Adrenal gland (tissue), 12 donors: Measurements from ENCODE around the gene BAK1. TPM values are rescaled to one million over a fixed set of nuclear protein-coding genes. Genes with fewer than 3 reads are reported as not detected.

Experiments used
- DNase-seq, 7 donors: peaks; one replicate each; pipeline ENCODE4 v3.0.0-alpha.2; 2019 to 2020
- H3K27ac ChIP-seq, 5 donors: fragments of 200-600 bp; sonication (generic) in 4 of 5; 1 replicate in 3 of 5; 2 replicates in 2 of 5; pipeline versions ENCODE4 v1.5.1 to v1.8.0; 2016 to 2020; ENCODE audit warnings: mild to moderate bottlenecking in 1 of 5
- H3K27me3 ChIP-seq: fragments of 200-600 bp; 2 replicates; pipeline ENCODE4 v1.8.0; 2021
- H3K36me3 ChIP-seq, 2 donors: fragments of 200-600 bp; replicated peaks in 1 of 2; 1 replicate in 1 of 2; 2 replicates in 1 of 2; pipeline versions ENCODE4 v1.5.1 to v1.8.0; 2018 to 2022
- H3K4me1 ChIP-seq, 2 donors: fragments of 200-600 bp; replicated peaks in 1 of 2; 1 replicate in 1 of 2; 2 replicates in 1 of 2; pipeline versions ENCODE4 v1.5.1 to v1.8.0; 2018 to 2021
- H3K4me3 ChIP-seq, 4 donors: fragments of 200-600 bp; sonication (generic) in 3 of 4; one replicate each; pipeline ENCODE4 v1.5.1; 2016 to 2018
- H3K9me3 ChIP-seq, 3 donors: fragments of 200-600 bp; sonication (generic) in 1 of 3; replicated peaks in 1 of 3; 1 replicate in 2 of 3; 2 replicates in 1 of 3; pipeline versions ENCODE4 v1.5.1 to v1.8.0; 2016 to 2021
- CTCF ChIP-seq, 6 experiments: fragments of 450-650 bp in 4 of 6; fragments of 200-600 bp in 2 of 6; sonication (generic) in 1 of 6; IDR thresholded peaks; 1 replicate in 5 of 6; 2 replicates in 1 of 6; pipeline versions ENCODE4 v1.5.1 to v1.8.0; 2016 to 2021; ENCODE audit warnings: antibody characterized with exemption in 6 of 6, mild to moderate bottlenecking in 2 of 6, moderate library complexity in 1 of 6
- POLR2A ChIP-seq, 2 donors: fragments of 450-650 bp; IDR thresholded peaks; one replicate each; pipeline ENCODE4 v1.6.1; 2017; ENCODE audit warnings: antibody characterized with exemption in 2 of 2, mild to moderate bottlenecking in 2 of 2, moderate library complexity in 1 of 2
- WGBS, 4 donors: extraction: QIAGEN DNeasy Blood & Tissue Kit in 2 of 4; methylation state at CpG; one replicate each; pipeline versions ENCODE4 v1.1.5 to v1.1.7; 2013 to 2017; 5-methylcytosine and 5-hydroxymethylcytosine counted together
- intact Hi-C, 2 donors: fragments of 100-400 bp; cut with DNase I; formaldehyde crosslinking; loops; one replicate each; pipeline versions ENCODE4 v1.14.1 to v1.15.0; 2022 to 2023
- polyA plus RNA-seq, 3 donors: library from polyadenylated mRNA; stranded (reverse); fragments of 200-250 nt in 2 of 3; fragments of 350-450 nt in 1 of 3; fragmentation: Illumina TruSeq in 1 of 3; extraction: RNeasy Lipid Tissue Mini Kit (QIAGEN cat#74804) in 1 of 3; gene quantifications; one replicate each; pipeline ENCODE4 v1.2.3, GENCODE V29; 2013 to 2014
- total RNA-seq, 9 donors: library from RNA; depleted of rRNA in 4 of 9; stranded (reverse); fragments of >200 nt in 4 of 9; fragments of 120-200 nt in 1 of 9; fragmentation: NEBNext Ultra II Directional in 1 of 9; extraction: Animal tissue kit (Norgen Biotek cat#: 25700) in 1 of 9; gene quantifications; one replicate each; pipeline versions ENCODE4 v1.1.0 to v1.2.4, GENCODE V29; 2013 to 2023
- donor health status: healthy with polysubstance abuse.
- donor health status: Bipolar disorder and iron deficiency.
- donor health status: DM: yes; HTN: yes; CAD: no.
- donor health status: DM: no; HTN: no; CAD: no.
- donor health status: DM: no; HTN: no; CAD: no.
- donor health status: DM: yes; HTN: yes; CAD: no.

Gene BAK1
- total and polyA plus RNA-seq, 12 donors = 9.7 to 51.9 (median 23.3) TPM

GRCh38 chr6:33588894-33589293 is 8.8 kb upstream of the BAK1 start:
- no peak for DNase-seq
- intact Hi-C loops = loop anchor here (5.0 to 10.0 kb wide), 5 partner anchors 46 to 566 kb away; no protein-coding TSS in a partner anchor
- no peaks in the 10 kb centered on the region for H3K36me3 ChIP-seq
- H3K4me3 ChIP-seq = no peak overlapping the region
- TF ChIP-seq POLR2A (IDR thresholded peaks at IDR 0.05) (no peak), CTCF (IDR thresholded peaks at IDR 0.05) (no peak)
- 90 to 98% (median 94%) methylated on average over 3 to 4 of the region's 4 CpGs for WGBS, 4 donors
- no peaks in the 10 kb centered on the region for H3K9me3 ChIP-seq
- H3K27me3 ChIP-seq = no peaks in the 10 kb centered on the region
- peak overlapping the region in 3 of 5 donors; percentile 80 to 93 (median 91) for H3K27ac ChIP-seq
- H3K4me1 ChIP-seq = peaks cover 15 to 34% of the 10 kb centered on the region in 2 donors

GRCh38 chr6:33587529-33587928 is 7.5 kb upstream of the BAK1 start:
- TF ChIP-seq POLR2A (IDR thresholded peaks at IDR 0.05) (no peak), CTCF (IDR thresholded peaks at IDR 0.05) (no peak)
- 85 to 92% (median 89%) methylated on average over 7 to 8 of the region's 8 CpGs for WGBS, 4 donors
- intact Hi-C loops = loop anchor here (5.0 to 10.0 kb wide), 5 partner anchors 47 to 567 kb away; no protein-coding TSS in a partner anchor
- H3K9me3 ChIP-seq = no peaks in the 10 kb centered on the region
- no peak overlapping the region for H3K4me3 ChIP-seq
- H3K27ac ChIP-seq = no peak overlapping the region
- no peak for DNase-seq
- no peaks in the 10 kb centered on the region for H3K27me3 ChIP-seq
- peaks cover 15 to 24% of the 10 kb centered on the region in 2 donors for H3K4me1 ChIP-seq
- H3K36me3 ChIP-seq = no peaks in the 10 kb centered on the region

- TF ChIP-seq CTCF (IDR thresholded peaks at IDR 0.05) = no peak
- no peak for TF ChIP-seq POLR2A (IDR thresholded peaks at IDR 0.05)
- Histone ChIP-seq H3K27me3 (no peaks in the 10 kb centered on the region), H3K27ac (no peak overlapping the region), H3K36me3 (no peaks in the 10 kb centered on the region), H3K4me1 (peaks cover 15 to 22% of the 10 kb centered on the region in 2 donors), H3K9me3 (no peaks in the 10 kb centered on the region), H3K4me3 (no peak overlapping the region)
- DNase-seq = no peak
- intact Hi-C loops = loop anchor here (5.0 to 10.0 kb wide), 5 partner anchors 49 to 569 kb away; no protein-coding TSS in a partner anchor
- 66 to 74% (median 74%) methylated on average over 4 to 9 of the region's 9 CpGs for WGBS, 4 donors
Measured at GRCh38 chr6:33586108-33586640, 6.1 kb upstream of the BAK1 start.

GRCh38 chr6:33585403-33586107 is 5.5 kb upstream of the BAK1 start:
- Histone ChIP-seq H3K27me3 (no peaks in the 10 kb centered on the region), H3K4me3 (no peak overlapping the region), H3K27ac (no peak overlapping the region), H3K4me1 (peaks cover 9 to 18% of the 10 kb centered on the region in 2 donors), H3K36me3 (no peaks in the 10 kb centered on the region), H3K9me3 (no peaks in the 10 kb centered on the region)
- TF ChIP-seq POLR2A (IDR thresholded peaks at IDR 0.05) (no peak), CTCF (IDR thresholded peaks at IDR 0.05) (peak; percentile 92 to 99 (median 97))
- 8 to 28% (median 11%) methylated on average over 4 to 14 of the region's 14 CpGs for WGBS, 4 donors
- intact Hi-C loops = loop anchor here (5.0 to 10.0 kb wide), 5 partner anchors 49 to 569 kb away; no protein-coding TSS in a partner anchor
- peak; percentile 68 to 93 (median 83) for DNase-seq
